ENCODE data around the gene CACNA1D.

Gene CACNA1D

DNA sequence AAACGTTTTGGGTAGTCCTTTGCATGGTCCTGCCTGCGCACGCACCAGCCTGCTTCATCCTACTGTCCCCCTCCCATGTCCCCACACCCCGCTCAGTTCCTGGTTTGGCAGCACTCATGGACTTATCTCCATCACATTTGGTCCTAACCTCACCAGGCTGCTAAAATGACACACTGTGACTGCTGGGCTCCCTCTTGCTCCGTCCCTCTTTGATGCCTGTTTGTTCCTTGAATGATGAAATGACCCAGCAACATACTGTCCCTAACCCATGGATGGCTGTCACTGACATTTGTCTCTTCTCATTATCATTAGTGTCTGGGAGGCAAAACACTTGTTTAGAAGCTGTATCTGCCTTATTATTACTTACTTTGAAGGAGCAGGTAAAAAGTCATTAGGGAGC, 271.3 kb downstream of the CACNA1D start:
- DNase-seq (ENCODE audit: insufficient read length, low spot score): no peak
- TF ChIP-seq, protein P1, sequence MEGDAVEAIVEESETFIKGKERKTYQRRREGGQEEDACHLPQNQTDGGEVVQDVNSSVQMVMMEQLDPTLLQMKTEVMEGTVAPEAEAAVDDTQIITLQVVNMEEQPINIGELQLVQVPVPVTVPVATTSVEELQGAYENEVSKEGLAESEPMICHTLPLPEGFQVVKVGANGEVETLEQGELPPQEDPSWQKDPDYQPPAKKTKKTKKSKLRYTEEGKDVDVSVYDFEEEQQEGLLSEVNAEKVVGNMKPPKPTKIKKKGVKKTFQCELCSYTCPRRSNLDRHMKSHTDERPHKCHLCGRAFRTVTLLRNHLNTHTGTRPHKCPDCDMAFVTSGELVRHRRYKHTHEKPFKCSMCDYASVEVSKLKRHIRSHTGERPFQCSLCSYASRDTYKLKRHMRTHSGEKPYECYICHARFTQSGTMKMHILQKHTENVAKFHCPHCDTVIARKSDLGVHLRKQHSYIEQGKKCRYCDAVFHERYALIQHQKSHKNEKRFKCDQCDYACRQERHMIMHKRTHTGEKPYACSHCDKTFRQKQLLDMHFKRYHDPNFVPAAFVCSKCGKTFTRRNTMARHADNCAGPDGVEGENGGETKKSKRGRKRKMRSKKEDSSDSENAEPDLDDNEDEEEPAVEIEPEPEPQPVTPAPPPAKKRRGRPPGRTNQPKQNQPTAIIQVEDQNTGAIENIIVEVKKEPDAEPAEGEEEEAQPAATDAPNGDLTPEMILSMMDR (IDR thresholded peaks at IDR 0.05; ENCODE audit: insufficient read depth, missing control alignments): no peak
- FAIRE-seq: no peak

DNA sequence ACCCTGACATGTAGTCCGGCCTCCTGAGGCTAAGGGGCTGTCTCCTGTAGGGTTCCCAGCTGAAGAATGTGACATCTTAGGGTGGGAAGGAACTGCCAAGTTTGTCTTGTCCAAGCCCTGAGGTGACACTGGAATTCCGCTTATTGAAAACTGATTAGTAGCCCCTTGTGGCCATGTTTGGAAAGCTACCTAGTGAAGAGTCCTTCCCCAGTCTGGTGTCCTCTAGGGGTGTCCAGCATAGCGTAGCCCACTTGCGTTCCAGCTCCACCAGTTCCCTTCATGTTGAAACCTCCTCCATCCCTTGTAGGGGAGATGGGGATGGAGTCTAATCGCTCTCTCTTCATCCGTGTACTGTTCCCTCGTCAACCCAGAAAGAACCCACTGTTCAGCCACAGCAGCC, 272.3 kb downstream of the CACNA1D start:
- FAIRE-seq (no peak), DNase-seq (ENCODE audit: insufficient read length, low spot score) (no peak)
- TF ChIP-seq, protein P1 (IDR thresholded peaks at IDR 0.05; ENCODE audit: insufficient read depth, missing control alignments): no peak

DNA sequence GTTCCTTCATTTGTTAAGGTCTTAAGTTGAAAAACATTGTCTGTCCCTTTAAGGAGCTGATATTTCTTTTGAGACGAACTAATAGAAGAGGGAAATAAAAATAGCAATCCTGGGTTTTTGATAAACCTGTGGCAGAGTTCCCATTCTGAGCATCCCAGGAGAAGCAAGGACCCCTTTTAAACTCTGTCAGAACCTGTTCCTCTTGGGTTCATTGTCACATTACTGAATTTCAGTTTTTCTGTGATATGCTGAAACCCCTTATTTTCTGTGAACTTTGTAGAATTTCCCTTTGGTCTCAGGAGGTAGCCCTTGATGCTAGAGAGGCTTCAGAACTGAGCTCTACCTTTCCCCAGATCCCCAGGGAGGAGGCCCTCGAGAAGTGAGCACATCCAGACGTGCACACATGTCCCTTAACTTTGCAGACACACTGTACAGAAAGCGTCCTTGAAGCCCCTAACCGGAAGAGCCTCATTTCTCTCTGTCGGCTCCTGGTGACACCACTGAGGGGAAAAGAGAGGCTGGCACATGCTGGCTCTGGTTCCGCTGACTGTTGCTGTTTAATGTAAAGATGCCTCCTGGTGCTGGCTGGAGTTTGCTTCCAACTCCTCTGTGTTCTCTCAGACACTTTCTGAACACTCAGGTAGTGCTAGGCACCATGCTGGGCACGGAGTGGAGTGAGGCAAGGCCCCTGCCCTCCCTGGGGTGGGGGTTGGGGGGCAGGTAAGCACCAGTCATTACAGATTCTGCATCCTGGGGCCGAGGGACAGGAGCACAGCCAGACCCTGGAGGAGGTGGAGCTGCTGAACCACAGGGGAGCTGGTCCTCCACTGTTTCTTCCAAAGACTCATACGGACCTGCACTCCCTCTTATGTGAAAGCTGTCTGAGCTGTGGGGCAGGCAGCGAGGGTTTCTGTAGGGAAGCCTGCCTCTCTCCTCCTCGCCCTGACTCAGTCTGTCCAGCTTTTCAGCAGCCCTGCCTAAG, 274.4 kb downstream of the CACNA1D start:
- DNase-seq (ENCODE audit: insufficient read length, low spot score) (no peak), FAIRE-seq (no peak)
- TF ChIP-seq, protein P1 (IDR thresholded peaks at IDR 0.05; ENCODE audit: insufficient read depth, missing control alignments): no peak

DNA sequence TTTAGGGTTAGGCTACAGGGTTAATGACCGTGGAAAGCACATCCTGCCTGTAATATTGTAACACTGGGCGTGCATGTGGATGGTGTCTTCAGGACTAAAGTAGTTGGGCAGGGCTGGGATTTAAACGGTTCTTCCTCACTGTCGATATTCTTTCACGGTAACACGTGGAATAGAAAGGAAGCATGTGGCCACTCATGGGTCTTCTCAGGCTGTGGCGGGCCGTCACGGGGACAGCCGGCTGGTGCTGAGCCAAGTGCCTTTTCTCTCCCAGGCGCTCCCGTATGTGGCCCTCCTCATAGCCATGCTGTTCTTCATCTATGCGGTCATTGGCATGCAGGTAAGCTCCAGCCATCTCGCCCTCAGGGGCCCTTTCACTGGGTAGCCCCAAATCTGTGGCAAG, 278.2 kb downstream of the CACNA1D start:
- TF ChIP-seq, protein P1 (IDR thresholded peaks at IDR 0.05; ENCODE audit: insufficient read depth, missing control alignments): no peak
- FAIRE-seq: no peak
- DNase-seq (ENCODE audit: insufficient read length, low spot score): no peak

DNA sequence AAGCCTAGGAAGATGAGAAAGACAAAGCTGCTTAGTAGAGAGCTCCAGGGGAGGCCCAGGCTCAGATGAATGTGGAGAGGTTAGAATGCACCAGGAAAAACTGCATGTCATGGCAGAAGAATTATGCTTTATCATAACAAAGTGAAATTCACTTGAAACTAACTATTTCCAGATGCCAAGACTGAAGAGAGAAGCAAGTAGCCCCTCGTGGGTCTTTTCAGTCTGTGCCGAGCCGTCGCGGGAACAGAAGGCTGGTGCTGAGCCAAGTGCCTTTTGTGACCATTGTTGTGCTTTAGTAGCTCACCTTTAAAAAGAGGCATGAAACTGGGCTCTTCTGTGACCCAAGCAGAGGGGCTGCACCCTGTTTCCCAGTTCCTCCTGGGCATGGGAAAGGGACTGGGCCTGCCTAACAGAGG, 278.6 kb downstream of the CACNA1D start:
- TF ChIP-seq, protein P1 (IDR thresholded peaks at IDR 0.05; ENCODE audit: insufficient read depth, missing control alignments): no peak
- FAIRE-seq: no peak

DNA sequence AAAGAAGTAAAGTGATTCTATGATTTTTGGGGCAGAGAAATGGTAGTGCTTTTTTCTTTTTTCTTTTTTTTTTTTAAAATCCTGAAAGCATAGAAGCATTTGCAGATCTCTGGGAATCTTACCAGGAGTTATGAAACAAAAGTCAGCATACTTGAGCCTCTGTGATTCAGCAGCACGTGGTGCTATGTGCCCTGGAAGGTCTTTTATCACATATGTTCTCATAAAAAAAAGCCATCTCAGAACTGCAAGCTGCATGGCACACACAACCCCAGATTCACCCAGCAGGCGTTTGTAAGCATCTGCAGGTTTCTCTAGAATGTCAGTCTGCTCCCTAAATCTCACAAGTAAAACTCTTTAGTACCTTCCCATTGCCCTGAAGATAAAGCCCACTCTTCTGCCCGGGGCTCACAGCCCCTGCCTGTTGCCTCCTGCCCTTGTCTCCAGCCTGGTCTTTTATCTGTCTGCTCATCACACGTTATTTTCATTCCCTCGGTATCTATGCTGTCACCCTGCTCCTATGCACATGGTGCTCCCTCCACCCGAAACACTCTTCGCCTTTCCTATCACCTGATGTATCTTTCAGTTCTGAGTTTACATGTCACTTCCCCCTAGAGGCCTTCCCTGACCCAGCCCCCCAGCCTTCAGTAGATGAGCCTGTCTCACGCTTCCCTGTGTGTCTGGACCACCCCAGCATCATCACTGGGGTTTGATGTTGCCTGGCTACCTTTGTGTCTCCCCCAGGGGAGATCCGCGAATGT, 279.4 kb downstream of the CACNA1D start:
- TF ChIP-seq, protein P1 (IDR thresholded peaks at IDR 0.05; ENCODE audit: insufficient read depth, missing control alignments): no peak
- FAIRE-seq (no peak), DNase-seq (ENCODE audit: insufficient read length, low spot score) (no peak)

More for the DNA sequence above, 278.6 kb downstream of the CACNA1D start:
- DNase-seq (ENCODE audit: insufficient read length, low spot score): no peak

Measured in D721Med (cell line).